ENCODE measurements around the gene SLC10A6. TPM values are rescaled to one million over a fixed set of nuclear protein-coding genes. Genes with fewer than 3 reads are reported as not detected.

The SLC10A6 gene
- total RNA-seq, 1 donor from 2014 or later: not detected

- TF ChIP-seq, protein P1, sequence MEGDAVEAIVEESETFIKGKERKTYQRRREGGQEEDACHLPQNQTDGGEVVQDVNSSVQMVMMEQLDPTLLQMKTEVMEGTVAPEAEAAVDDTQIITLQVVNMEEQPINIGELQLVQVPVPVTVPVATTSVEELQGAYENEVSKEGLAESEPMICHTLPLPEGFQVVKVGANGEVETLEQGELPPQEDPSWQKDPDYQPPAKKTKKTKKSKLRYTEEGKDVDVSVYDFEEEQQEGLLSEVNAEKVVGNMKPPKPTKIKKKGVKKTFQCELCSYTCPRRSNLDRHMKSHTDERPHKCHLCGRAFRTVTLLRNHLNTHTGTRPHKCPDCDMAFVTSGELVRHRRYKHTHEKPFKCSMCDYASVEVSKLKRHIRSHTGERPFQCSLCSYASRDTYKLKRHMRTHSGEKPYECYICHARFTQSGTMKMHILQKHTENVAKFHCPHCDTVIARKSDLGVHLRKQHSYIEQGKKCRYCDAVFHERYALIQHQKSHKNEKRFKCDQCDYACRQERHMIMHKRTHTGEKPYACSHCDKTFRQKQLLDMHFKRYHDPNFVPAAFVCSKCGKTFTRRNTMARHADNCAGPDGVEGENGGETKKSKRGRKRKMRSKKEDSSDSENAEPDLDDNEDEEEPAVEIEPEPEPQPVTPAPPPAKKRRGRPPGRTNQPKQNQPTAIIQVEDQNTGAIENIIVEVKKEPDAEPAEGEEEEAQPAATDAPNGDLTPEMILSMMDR (IDR thresholded peaks at IDR 0.05): no peak
- Mint-ChIP-seq H3K4me1 (ENCODE audit: unreplicated experiment) (peaks cover under 1% of the 10 kb centered on the region), H3K9me3 (ENCODE audit: unreplicated experiment) (peaks cover 6% of the 10 kb centered on the region), H3K27ac (ENCODE audit: unreplicated experiment) (no peak overlapping the region), H3K36me3 (ENCODE audit: unreplicated experiment) (peaks cover 68% of the 10 kb centered on the region), H3K27me3 (ENCODE audit: unreplicated experiment) (no peaks in the 10 kb centered on the region), H3K4me3 (ENCODE audit: unreplicated experiment) (no peak overlapping the region)
- no peak for DNase-seq (ENCODE audit: extremely low spot score, unreplicated experiment)
Observed at GRCh38 chr4:86810847-86811246, 38.3 kb downstream of the SLC10A6 start.

DNA sequence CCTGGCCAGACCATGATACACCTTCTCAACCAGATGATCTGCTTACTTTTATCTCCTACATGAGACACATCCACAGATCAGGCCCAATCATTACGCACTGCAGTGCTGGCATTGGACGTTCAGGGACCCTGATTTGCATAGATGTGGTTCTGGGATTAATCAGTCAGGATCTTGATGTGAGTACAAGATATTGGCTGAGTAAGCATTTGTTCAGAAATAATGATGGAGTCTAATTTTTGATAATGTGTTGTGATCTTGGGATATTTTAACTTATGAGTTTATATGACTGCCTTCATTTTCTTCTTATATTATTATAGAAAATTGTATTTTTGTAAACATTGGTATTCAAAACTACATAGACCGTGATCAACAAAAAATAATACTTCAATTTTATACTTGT is 39.4 kb downstream of the SLC10A6 start:
- peaks cover 61% of the 10 kb centered on the region for H3K36me3 Mint-ChIP-seq (ENCODE audit: unreplicated experiment)
- TF ChIP-seq, protein P1 (IDR thresholded peaks at IDR 0.05): no peak
- H3K27ac Mint-ChIP-seq (ENCODE audit: unreplicated experiment): no peak overlapping the region
- no peak for DNase-seq (ENCODE audit: extremely low spot score, unreplicated experiment)
- no peak overlapping the region for H3K4me3 Mint-ChIP-seq (ENCODE audit: unreplicated experiment)
- no peaks in the 10 kb centered on the region for H3K9me3 Mint-ChIP-seq (ENCODE audit: unreplicated experiment)
- H3K27me3 Mint-ChIP-seq (ENCODE audit: unreplicated experiment): no peaks in the 10 kb centered on the region
- H3K4me1 Mint-ChIP-seq (ENCODE audit: unreplicated experiment): no peaks in the 10 kb centered on the region

DNA sequence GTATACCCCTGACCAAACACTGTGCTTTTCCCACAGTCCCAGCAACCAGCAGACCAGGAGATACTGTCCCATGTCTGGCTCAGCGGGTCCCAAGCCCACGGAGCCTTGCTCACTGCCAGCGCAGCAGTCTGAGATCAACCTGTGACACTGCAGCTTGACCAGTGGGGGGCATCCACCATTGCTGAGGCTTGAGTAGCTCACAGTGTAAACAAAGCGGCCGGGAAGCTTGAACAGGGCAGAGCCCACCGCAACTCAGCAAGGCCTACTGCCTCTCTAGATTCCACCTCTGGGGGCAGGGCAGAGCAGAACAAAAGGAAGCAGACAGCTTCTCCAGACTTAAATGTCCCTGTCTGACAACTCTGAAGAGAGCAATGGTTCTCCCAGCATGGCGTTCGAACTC is 58.1 kb downstream of the SLC10A6 start:
- no peak for DNase-seq (ENCODE audit: extremely low spot score, unreplicated experiment)
- Mint-ChIP-seq H3K4me3 (ENCODE audit: unreplicated experiment) (no peak overlapping the region), H3K9me3 (ENCODE audit: unreplicated experiment) (peaks cover 32% of the 10 kb centered on the region), H3K27me3 (ENCODE audit: unreplicated experiment) (no peaks in the 10 kb centered on the region), H3K4me1 (ENCODE audit: unreplicated experiment) (no peaks in the 10 kb centered on the region), H3K36me3 (ENCODE audit: unreplicated experiment) (peaks cover 67% of the 10 kb centered on the region), H3K27ac (ENCODE audit: unreplicated experiment) (no peak overlapping the region)
- TF ChIP-seq, protein P1 (IDR thresholded peaks at IDR 0.05): no peak

DNA sequence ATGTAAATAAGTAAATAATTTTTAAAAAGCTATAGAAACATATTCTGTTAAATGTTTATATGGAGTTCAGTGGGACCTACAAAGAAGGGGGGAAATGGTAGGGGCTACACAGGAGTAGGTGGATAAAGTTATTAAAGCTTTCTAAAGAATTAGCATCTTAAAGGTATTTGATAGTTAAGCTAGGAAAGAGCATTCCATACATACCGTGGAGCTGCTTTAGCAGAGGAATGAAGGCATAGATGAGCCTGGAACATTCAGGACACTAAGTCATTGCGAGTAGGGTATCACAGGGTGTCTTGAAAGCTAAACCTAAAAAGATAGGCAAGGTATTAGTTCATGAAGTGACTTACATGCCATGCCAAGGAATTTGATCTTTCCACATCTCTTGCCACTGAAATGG is 60.4 kb downstream of the SLC10A6 start:
- H3K27ac Mint-ChIP-seq (ENCODE audit: unreplicated experiment): no peak overlapping the region
- peaks cover 28% of the 10 kb centered on the region for H3K9me3 Mint-ChIP-seq (ENCODE audit: unreplicated experiment)
- DNase-seq (ENCODE audit: extremely low spot score, unreplicated experiment): no peak
- H3K4me3 Mint-ChIP-seq (ENCODE audit: unreplicated experiment): no peak overlapping the region
- H3K4me1 Mint-ChIP-seq (ENCODE audit: unreplicated experiment): no peaks in the 10 kb centered on the region
- H3K27me3 Mint-ChIP-seq (ENCODE audit: unreplicated experiment): no peaks in the 10 kb centered on the region
- TF ChIP-seq, protein P1 (IDR thresholded peaks at IDR 0.05): no peak
- peaks cover 78% of the 10 kb centered on the region for H3K36me3 Mint-ChIP-seq (ENCODE audit: unreplicated experiment)

DNA sequence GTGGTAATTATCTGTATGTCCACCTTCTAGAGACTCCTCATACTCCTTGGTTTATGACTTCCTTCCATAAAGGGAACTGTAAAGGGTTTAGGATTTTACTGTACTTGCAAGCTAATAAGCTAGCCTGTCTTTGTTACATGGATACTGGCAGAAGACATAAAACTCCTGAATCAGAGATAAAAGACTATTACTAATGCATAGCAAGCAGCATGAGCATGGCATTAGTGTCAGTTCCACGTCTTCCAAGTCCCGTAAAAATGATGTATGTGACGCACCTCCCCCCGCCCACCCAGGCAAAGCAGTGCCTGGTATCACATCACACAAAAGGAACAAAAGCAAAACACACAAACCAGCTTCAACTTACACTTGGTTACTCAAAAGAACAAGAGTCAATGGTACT is 71.0 kb downstream of the SLC10A6 start:
- H3K4me3 Mint-ChIP-seq (ENCODE audit: unreplicated experiment): no peak overlapping the region
- H3K36me3 Mint-ChIP-seq (ENCODE audit: unreplicated experiment): peaks cover 49% of the 10 kb centered on the region
- no peak for DNase-seq (ENCODE audit: extremely low spot score, unreplicated experiment)
- H3K9me3 Mint-ChIP-seq (ENCODE audit: unreplicated experiment): no peaks in the 10 kb centered on the region
- no peaks in the 10 kb centered on the region for H3K4me1 Mint-ChIP-seq (ENCODE audit: unreplicated experiment)
- TF ChIP-seq, protein P1 (IDR thresholded peaks at IDR 0.05): no peak
- no peaks in the 10 kb centered on the region for H3K27me3 Mint-ChIP-seq (ENCODE audit: unreplicated experiment)
- no peak overlapping the region for H3K27ac Mint-ChIP-seq (ENCODE audit: unreplicated experiment)

Data from osteocyte (in vitro differentiated cells).